Ishikawa (cell line): ENCODE results near the gene CLSTN2.

Experiments
- EGR1 ChIP-seq: IDR thresholded peaks from 2 replicates; pipeline ENCODE4 v1.6.1; 2012
- FOXM1 ChIP-seq: IDR thresholded peaks from 2 replicates; pipeline ENCODE4 v1.6.1; 2012; ENCODE audit warnings: low read depth, borderline replicate concordance
- NFIC ChIP-seq: IDR thresholded peaks from 2 replicates; pipeline ENCODE4 v1.6.1; 2012
- RAD21 ChIP-seq: IDR thresholded peaks from 2 replicates; pipeline ENCODE4 v1.6.1; 2012; ENCODE audit warnings: low read depth
- TAF1 ChIP-seq: IDR thresholded peaks from 2 replicates; pipeline ENCODE4 v1.6.1; 2012; ENCODE audit warnings: low read depth, mild to moderate bottlenecking
- TCF12 ChIP-seq: IDR thresholded peaks from 2 replicates; pipeline ENCODE4 v1.6.1; 2012; ENCODE audit warnings: low read depth
- TEAD4 ChIP-seq: IDR thresholded peaks from 2 replicates; pipeline ENCODE4 v1.6.1; 2012
- YY1 ChIP-seq: IDR thresholded peaks from 2 replicates; pipeline ENCODE4 v1.6.1; 2012; ENCODE audit warnings: low read depth
- TF ChIP-seq, protein P1 (sequence below): IDR thresholded peaks from 2 replicates; pipeline ENCODE4 v1.6.1; 2012; ENCODE audit warnings: low read depth, mild to moderate bottlenecking

DNA sequence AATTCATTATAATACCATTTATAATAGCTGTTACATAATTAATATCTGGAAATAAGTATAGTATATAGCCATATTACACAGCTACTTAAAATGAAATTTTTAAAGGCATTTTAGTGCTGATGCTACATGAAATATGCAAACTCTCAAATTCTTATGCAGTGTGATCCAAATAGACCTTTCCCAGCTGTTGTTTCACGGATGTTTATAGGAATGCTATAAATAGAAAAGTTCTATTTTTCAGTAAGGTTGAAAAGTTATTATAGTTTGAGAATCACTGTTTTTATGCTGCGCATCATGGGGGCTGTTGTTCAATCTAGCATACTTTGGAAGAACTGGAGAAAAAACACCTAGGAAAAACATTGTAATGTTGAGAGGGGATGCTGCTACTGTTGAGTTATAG is 595.1 kb downstream of the CLSTN2 start:
- no peak for TF ChIP-seq NFIC
- no peak for TF ChIP-seq FOXM1
- no peak for TF ChIP-seq TAF1
- no peak for TF ChIP-seq TEAD4
- no peak for TF ChIP-seq EGR1
- no peak for TF ChIP-seq RAD21
- TF ChIP-seq, protein P1, sequence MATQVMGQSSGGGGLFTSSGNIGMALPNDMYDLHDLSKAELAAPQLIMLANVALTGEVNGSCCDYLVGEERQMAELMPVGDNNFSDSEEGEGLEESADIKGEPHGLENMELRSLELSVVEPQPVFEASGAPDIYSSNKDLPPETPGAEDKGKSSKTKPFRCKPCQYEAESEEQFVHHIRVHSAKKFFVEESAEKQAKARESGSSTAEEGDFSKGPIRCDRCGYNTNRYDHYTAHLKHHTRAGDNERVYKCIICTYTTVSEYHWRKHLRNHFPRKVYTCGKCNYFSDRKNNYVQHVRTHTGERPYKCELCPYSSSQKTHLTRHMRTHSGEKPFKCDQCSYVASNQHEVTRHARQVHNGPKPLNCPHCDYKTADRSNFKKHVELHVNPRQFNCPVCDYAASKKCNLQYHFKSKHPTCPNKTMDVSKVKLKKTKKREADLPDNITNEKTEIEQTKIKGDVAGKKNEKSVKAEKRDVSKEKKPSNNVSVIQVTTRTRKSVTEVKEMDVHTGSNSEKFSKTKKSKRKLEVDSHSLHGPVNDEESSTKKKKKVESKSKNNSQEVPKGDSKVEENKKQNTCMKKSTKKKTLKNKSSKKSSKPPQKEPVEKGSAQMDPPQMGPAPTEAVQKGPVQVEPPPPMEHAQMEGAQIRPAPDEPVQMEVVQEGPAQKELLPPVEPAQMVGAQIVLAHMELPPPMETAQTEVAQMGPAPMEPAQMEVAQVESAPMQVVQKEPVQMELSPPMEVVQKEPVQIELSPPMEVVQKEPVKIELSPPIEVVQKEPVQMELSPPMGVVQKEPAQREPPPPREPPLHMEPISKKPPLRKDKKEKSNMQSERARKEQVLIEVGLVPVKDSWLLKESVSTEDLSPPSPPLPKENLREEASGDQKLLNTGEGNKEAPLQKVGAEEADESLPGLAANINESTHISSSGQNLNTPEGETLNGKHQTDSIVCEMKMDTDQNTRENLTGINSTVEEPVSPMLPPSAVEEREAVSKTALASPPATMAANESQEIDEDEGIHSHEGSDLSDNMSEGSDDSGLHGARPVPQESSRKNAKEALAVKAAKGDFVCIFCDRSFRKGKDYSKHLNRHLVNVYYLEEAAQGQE, result no peak
- TF ChIP-seq TCF12, result no peak
- TF ChIP-seq YY1, result no peak
